Measurements from ENCODE around the gene SLC26A1. TPM values are rescaled to one million over a fixed set of nuclear protein-coding genes. Genes with fewer than 3 reads are reported as not detected.

SLC26A1 gene
- total RNA-seq, 1 experiment from 2014 or later, result 1.8 TPM

DNA sequence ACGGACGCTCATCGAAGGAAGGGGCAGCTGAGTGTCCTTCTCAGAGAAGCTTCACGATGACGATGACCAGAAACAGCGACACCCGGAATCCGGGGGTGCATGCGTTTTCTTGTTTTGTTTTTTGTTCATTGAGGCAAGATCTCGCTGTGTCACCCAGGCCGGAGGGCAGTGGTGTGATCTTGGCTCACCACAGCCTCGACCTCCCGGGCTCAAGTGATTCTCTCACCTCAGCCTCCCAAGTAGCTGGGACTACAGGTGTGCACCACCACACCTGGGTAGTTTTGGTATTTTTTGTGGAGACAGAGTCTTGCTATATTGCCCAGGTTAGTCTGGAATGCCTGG lies 39.7 kb downstream of the SLC26A1 start:
- H3K4me3 ChIP-seq (ENCODE audit: low read depth in 2 of 2, low read length in 2 of 2), result no peak overlapping the region
- ChIA-PET POLR2A (no interaction called here), CTCF (no interaction called here)
- in situ Hi-C loops (cut with HindIII; ENCODE audit: low pct_unique_long_range_greater_than_20kb, low sequenced_read_pairs), result no loop called here
- no peaks in the 10 kb centered on the region for H3K27me3 ChIP-seq (ENCODE audit: control insufficient read depth, insufficient read depth, low read length)
- no peak for TF ChIP-seq POLR2AphosphoS5 (IDR thresholded peaks at IDR 0.05; ENCODE audit: low read depth, low read length)
- TF ChIP-seq, protein P1, sequence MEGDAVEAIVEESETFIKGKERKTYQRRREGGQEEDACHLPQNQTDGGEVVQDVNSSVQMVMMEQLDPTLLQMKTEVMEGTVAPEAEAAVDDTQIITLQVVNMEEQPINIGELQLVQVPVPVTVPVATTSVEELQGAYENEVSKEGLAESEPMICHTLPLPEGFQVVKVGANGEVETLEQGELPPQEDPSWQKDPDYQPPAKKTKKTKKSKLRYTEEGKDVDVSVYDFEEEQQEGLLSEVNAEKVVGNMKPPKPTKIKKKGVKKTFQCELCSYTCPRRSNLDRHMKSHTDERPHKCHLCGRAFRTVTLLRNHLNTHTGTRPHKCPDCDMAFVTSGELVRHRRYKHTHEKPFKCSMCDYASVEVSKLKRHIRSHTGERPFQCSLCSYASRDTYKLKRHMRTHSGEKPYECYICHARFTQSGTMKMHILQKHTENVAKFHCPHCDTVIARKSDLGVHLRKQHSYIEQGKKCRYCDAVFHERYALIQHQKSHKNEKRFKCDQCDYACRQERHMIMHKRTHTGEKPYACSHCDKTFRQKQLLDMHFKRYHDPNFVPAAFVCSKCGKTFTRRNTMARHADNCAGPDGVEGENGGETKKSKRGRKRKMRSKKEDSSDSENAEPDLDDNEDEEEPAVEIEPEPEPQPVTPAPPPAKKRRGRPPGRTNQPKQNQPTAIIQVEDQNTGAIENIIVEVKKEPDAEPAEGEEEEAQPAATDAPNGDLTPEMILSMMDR (IDR thresholded peaks at IDR 0.05), result no peak
- no peak for TF ChIP-seq TCF7L2 (IDR thresholded peaks at IDR 0.05; ENCODE audit: low read depth, low read length)
- TF ChIP-seq, protein P2, sequence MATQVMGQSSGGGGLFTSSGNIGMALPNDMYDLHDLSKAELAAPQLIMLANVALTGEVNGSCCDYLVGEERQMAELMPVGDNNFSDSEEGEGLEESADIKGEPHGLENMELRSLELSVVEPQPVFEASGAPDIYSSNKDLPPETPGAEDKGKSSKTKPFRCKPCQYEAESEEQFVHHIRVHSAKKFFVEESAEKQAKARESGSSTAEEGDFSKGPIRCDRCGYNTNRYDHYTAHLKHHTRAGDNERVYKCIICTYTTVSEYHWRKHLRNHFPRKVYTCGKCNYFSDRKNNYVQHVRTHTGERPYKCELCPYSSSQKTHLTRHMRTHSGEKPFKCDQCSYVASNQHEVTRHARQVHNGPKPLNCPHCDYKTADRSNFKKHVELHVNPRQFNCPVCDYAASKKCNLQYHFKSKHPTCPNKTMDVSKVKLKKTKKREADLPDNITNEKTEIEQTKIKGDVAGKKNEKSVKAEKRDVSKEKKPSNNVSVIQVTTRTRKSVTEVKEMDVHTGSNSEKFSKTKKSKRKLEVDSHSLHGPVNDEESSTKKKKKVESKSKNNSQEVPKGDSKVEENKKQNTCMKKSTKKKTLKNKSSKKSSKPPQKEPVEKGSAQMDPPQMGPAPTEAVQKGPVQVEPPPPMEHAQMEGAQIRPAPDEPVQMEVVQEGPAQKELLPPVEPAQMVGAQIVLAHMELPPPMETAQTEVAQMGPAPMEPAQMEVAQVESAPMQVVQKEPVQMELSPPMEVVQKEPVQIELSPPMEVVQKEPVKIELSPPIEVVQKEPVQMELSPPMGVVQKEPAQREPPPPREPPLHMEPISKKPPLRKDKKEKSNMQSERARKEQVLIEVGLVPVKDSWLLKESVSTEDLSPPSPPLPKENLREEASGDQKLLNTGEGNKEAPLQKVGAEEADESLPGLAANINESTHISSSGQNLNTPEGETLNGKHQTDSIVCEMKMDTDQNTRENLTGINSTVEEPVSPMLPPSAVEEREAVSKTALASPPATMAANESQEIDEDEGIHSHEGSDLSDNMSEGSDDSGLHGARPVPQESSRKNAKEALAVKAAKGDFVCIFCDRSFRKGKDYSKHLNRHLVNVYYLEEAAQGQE (IDR thresholded peaks at IDR 0.05; ENCODE audit: insufficient read depth in 1 of 2, low read depth in 2 of 2, low read length in 1 of 2), result no peak
- no peak for TF ChIP-seq SIN3A (IDR thresholded peaks at IDR 0.05; ENCODE audit: borderline replicate concordance, insufficient read depth, low read depth, low read length)
- no peak for DNase-seq (ENCODE audit: low read depth, low spot score)
- H3K4me1 ChIP-seq (ENCODE audit: control insufficient read depth, insufficient read depth, low read length), result no peaks in the 10 kb centered on the region
- intact Hi-C loops (cut with micrococcal nuclease; ENCODE audit: unreplicated experiment), result no loop called here
- H3K36me3 ChIP-seq (ENCODE audit: control insufficient read depth, insufficient read depth, low read length), result no peaks in the 10 kb centered on the region
- H3K27ac ChIP-seq (ENCODE audit: low read length), result no peak overlapping the region
- BruUV-seq (replicated peaks), result no TSS peak
- ATAC-seq, result no peak
- H3K9me3 ChIP-seq (ENCODE audit: control insufficient read depth, insufficient read depth, low read depth, low read length), result no peaks in the 10 kb centered on the region

DNA sequence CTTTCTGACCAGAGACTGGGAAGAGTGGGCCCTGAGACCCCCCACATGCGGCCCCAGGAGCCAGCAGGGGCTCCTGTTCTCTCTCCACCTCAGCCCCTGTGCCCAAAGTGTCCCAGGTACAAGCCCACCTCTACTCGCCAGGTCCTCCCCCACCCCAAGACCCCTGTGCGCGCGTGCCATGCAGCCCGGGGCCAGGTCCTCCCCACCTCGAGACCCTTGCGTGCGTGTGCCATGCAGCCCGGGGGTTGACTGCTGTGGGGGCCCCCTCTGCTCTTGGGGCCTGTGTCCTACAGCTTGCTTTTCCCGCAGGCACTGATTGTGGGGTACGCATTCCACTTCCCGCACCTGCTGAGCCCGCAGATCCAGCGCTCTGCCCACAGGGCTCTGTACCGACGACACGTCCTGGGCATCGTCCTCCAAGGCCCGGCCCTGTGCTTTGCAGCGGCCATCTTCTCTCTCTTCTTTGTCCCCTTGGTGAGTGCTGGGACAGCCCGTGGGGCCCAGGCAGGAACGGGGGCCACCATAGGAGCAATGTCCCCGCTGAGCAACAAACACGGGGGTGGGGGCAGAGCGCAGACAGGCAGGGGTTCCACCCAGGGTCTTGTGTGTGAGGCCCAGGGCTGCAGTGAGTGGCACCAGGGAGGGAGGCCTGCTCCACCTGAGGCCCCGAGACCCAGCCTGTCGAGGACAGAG lies 40.2 kb downstream of the SLC26A1 start:
- ATAC-seq (no peak), DNase-seq (ENCODE audit: low read depth, low spot score) (no peak)
- Histone ChIP-seq H3K4me3 (ENCODE audit: low read depth in 2 of 2, low read length in 2 of 2) (no peak overlapping the region), H3K36me3 (ENCODE audit: control insufficient read depth, insufficient read depth, low read length) (no peaks in the 10 kb centered on the region), H3K4me1 (ENCODE audit: control insufficient read depth, insufficient read depth, low read length) (no peaks in the 10 kb centered on the region), H3K27me3 (ENCODE audit: control insufficient read depth, insufficient read depth, low read length) (no peaks in the 10 kb centered on the region), H3K9me3 (ENCODE audit: control insufficient read depth, insufficient read depth, low read depth, low read length) (no peaks in the 10 kb centered on the region), H3K27ac (ENCODE audit: low read length) (no peak overlapping the region)
- in situ Hi-C loops (cut with HindIII; ENCODE audit: low pct_unique_long_range_greater_than_20kb, low sequenced_read_pairs) (no loop called here), intact Hi-C loops (cut with micrococcal nuclease; ENCODE audit: unreplicated experiment) (no loop called here)
- TF ChIP-seq, protein P2 (IDR thresholded peaks at IDR 0.05; ENCODE audit: insufficient read depth in 1 of 2, low read depth in 2 of 2, low read length in 1 of 2), result no peak
- no peak for TF ChIP-seq POLR2AphosphoS5 (IDR thresholded peaks at IDR 0.05; ENCODE audit: low read depth, low read length)
- TF ChIP-seq, protein P1 (IDR thresholded peaks at IDR 0.05), result no peak
- TF ChIP-seq SIN3A (IDR thresholded peaks at IDR 0.05; ENCODE audit: borderline replicate concordance, insufficient read depth, low read depth, low read length), result no peak
- no peak for TF ChIP-seq TCF7L2 (IDR thresholded peaks at IDR 0.05; ENCODE audit: low read depth, low read length)
- POLR2A ChIA-PET, result no interaction called here
- CTCF ChIA-PET, result no interaction called here
- no TSS peak for BruUV-seq (replicated peaks)

All from Panc1 (cell line).